ENCODE data around the gene SHC3.

Gene SHC3

DNA sequence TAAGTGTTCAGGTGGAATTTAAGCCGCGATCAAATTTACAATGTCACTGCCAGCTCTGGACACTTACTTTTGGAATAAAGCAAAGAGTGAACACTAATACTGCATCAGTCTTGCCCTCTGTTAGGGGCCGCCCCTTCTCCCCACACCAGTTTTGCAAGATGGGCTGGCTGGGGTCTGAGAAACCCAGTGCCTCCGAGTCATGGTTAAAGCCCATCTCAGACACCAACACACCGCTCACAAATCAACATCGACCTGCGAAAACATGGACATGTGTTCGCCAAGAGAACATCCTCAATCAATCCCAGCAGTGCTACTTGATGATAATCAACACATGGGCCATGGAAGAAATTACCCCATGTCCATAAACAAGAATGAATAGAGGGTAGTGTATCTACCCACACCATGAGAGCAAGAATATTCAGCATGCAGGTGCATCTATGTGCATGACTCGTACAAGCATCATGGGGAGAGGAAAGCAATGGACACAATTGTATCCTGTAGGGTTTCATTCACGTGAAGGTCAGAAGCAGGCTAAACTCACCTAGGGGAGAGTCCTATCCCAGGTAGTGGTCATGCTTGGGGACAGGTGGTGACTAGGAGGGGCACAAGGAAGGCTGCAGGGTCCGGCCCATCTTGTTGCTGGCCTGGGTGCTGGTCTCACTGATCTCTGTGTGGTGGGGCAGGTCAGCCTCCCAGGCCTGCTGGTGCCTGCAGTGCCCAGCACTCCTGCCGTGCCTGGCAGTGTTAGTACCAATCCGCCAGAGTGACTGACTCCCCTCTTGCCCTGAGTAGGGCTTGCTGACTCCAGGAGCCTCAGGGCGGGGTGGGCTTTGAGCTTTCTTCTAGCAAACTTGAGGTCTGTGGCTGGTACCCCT is 182.3 kb downstream of the SHC3 start:
- DNase-seq = no peak

GRCh38 chr9:88995627-88996026 is 183.0 kb downstream of the SHC3 start:
- DNase-seq = no peak

DNA sequence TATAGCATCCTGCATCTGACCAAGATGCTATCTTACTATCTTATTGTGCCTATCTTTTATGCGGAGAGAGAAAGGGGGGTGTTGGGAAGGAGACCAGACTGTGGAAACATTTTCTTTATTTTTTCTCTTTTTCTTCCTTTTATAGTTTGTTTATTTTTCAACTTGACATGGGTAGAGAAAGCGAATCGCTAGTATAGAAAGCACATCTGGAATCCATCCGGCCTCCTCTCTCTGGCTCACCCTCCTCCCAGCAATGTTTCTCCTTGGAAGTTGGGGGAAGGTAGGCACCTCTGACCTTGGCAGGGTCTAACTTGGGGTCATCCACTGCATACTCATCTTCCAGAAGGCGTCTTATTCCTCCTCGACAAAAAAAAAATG is 183.4 kb downstream of the SHC3 start:
- no peak for DNase-seq

GRCh38 chr9:88994469-88995199 is 184.0 kb downstream of the SHC3 start:
- DNase-seq = no peak

DNA sequence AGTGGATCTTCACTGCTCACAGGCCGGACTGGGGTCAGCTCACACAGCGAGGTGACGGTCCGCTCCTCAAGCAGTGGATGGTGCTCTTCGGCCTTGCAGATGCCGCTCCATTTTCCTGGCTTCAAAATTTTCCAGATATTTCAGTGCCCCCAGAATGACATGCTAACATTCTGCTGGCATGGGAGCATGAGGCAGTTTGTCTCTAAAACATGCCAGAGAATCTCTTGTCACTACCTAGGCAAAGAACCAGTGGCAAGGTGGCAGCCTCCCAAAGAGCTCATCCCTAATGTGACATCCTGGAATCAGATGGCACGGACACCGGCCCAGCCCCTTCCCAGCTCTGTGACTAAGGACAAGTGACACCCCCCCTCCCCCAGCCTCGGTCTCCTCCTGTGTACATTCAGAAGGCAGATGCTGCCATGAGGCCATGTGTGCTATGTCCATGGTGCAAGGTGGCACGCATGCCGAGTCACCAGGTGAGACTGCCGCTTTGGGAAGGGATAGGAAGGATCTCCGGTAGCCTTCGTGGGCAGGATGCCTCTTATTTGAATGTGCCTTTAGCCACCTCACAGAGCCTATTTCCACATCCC is 184.7 kb downstream of the SHC3 start:
- no peak for DNase-seq

- DNase-seq = no peak
These were observed 185.3 kb downstream of the SHC3 start for GRCh38 chr9:88993327-88993726.

DNA sequence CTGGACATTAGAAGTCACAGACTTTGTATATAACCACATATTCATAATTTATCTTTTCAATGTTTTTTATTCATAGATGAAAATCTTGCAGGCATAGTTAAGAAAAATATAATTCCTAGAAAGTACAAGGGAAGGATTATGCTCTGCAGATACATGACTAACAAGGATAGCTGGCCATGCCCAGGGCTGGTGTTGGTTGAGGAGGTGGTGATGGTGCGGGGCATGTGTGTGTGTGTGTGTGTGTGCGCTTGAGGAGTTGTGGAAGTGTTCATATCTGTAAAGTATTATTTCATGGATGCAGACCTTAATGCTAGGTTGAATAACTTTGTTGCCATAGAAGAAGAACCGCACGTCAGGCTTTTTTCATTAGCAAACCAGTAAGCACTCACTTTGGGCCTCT is 186.1 kb downstream of the SHC3 start:
- DNase-seq = no peak

- DNase-seq = no peak
These were observed 187.3 kb downstream of the SHC3 start, which contains the start of gene S1PR3 for GRCh38 chr9:88991066-88992034. TSS of gene S1PR3 (plus strand) at chr9:88991468. CDS start at chr9:89001201, 9,733 bp downstream.

GRCh38 chr9:88990729-88991065 is 187.9 kb downstream of the SHC3 start:
- DNase-seq = no peak

DNA sequence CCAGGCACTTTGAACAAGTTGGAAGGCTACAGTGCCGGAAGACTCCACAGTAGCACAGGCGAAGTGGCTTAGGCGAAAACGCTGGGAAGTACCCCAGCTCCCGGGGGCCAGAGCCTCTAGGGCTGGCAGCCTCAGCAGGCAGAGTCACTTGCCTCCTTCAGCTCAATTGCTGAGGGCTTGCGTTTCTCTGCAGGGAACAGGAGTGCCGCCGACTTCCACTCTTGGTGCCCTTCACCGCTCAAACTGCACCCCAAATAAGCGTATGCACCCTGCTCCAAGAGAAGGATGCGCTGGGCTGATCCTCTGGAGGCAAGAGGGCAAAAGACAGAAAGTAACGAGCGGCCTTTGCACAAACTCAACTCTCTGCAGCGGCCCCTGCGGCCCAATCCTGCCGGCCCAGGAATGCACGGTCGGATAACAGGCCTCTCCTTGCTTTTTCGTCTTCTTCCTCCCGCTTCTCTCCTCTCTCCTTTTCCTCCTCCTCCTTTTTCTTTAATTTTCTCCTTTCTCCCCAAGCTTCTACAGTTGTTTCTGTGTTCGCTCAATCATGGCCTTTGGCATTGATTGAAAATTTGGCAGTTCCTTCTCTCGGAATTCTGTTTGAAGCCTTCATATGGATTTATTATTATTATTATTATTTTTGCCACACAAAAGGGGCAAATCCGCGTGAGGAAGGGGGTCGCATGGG is 188.4 kb downstream of the SHC3 start:
- no peak for DNase-seq

GRCh38 chr9:88988796-88989641 is 189.6 kb downstream of the SHC3 start:
- no peak for DNase-seq

- no peak for DNase-seq
These were observed 191.0 kb downstream of the SHC3 start for GRCh38 chr9:88987661-88988060.

GRCh38 chr9:88986776-88987175 is 191.8 kb downstream of the SHC3 start:
- DNase-seq = no peak

DNA sequence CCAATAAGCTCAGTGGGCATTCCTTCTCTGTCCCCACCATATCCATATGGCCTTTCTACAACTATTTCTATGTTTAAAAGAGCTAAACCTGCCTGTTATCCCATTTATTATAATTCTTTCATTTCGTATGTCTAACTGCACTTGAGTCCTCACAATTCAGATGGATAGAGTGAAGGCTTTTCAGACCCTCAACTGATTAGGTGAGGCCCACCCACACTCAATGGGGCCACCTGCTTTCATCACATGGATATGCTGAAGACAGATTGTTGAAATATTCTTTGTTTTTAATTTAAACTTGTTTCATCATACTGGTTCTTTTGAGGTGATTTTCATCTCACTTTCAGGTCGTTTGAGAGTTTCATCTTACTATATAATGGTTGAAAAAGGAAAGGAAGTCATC is 193.0 kb downstream of the SHC3 start:
- no peak for DNase-seq

DNA sequence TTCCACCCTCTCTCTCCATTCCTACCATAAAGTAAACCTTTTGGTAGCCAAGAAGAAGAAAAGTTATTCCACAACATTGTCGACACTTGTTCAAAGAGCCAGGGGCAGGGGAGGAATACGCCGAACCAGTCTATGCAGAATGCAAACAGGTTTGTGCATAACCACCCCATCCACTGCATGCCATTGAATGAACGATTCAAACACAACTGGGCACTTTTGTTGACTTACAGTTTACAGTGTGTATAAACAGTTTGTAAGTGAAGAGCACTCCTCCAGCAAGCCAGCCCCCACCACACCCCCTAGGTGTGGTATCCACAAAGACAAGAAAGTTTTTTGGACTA is 194.1 kb downstream of the SHC3 start:
- no peak for DNase-seq

DNA sequence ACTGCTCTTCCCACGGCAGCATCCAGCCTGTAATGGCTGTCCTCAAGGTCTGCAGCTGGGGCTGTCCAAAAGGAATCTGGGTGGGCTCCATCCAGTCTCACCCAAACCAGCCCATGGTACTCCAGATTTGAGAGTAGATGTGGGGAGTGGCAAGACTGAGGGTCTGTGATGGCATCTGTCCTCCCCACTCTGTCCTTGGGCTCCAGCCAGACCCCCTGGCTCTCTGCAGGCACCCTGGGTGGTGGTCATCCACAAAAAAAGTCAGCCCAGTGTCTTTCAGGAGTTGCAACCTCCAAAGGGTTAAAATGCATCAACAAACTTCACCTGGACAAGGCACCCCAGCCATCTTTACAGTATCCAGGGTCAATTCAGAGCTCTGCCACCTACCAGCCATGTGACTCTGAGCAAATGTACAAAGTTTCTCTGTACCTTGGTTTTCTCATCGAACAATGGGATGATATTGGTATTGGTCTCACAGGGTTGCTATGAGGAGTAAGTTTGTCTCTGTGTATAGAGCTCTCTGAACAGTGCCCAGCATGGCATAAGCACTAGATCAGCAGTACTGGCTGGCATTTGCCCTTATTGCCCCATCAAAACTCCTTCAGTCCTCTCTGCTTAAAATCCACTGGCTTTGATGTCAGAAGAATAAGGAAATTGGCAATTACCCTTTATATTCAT is 194.6 kb downstream of the SHC3 start:
- no peak for DNase-seq

DNA sequence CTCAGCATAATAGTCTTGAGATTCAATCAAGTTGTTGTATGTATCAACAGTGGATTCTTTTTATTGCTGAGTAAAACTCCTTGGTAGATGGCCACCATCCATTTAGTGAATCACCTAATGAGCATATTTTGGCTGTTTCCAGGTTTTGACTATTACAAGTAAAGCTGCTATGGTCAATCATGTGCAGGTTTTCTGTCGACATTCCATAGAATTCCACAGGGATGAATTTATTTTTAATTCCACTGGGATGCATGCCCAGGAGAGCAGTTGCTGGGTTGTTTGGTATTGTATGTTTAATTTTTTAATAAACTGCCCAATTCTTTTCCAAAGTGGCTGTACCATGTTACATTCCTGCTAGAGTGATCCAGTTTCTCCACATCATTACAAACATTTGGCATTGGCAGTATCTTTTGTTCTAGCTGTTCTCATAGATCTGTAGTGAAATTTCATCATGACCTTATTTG is 197.8 kb downstream of the SHC3 start:
- DNase-seq = no peak

DNA sequence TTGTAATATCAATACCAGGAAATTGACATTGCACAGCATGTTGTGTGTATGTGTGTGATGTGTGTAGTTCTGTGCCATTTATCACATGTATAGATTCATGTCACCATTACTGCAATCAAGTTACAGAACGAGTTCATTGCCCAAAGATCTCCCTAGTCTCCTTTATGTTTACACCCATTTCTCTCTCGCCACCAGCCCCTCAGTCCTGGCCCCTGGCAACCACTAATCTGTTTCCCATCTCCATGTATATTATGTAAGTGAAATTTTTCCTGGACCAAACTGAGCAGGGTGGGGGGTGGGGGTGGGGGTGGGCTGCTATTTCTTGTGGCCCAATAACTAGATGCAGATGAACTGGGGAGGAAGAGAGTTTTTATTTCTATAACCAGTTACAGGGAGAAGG is 198.8 kb downstream of the SHC3 start:
- DNase-seq = no peak

- DNase-seq = no peak
These were observed 199.6 kb downstream of the SHC3 start for GRCh38 chr9:88979021-88979420.

GRCh38 chr9:88978034-88978433 is 200.6 kb downstream of the SHC3 start:
- no peak for DNase-seq

GRCh38 chr9:88976890-88977257 is 201.7 kb downstream of the SHC3 start:
- no peak for DNase-seq
